Cardiac fibroblast (primary cell): ENCODE data around the gene NF2.

ENCODE experiments used
- DNase-seq, 2 donors: peaks; one replicate each; pipeline versions ENCODE4 v3.0.0 to v3.0.0-alpha.2; 2010; ENCODE audit warnings: low read depth in 2 of 2
- H3K4me3 ChIP-seq, 2 donors: replicated peaks in 1 of 2; 1 replicate in 1 of 2; 2 replicates in 1 of 2; pipeline ENCODE4 v1.5.1; 2011; ENCODE audit warnings: low read depth in 2 of 2, low read length in 2 of 2, mild to moderate bottlenecking in 2 of 2, moderate library complexity in 1 of 2
- TF ChIP-seq, protein P1 (sequence below): IDR thresholded peaks from one replicate; pipeline ENCODE4 v1.5.1; 2011; ENCODE audit warnings: low read depth, mild to moderate bottlenecking, low read length, inconsistent platforms

NF2 gene

DNA sequence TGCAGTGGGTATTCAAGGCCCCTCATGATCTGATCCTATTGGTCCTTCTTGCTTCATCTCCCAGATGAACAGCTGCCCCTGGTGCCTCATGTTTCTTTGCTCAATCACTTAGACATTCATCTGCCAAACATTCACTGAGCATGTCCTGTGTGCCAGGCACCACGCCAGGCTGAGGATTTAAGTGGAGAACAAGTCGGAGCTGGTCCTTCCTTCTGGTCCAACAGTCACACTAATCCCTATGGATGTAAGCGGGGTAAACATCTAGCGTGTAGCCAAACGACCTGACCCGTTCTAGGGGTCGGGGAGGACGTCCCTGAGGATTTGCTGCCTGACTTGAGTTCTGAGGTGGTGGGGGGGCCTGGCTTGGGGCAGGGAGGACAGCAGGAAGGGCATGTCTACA, 141.5 kb downstream of the NF2 start:
- DNase-seq = peak; percentile 39 to 67
- H3K4me3 ChIP-seq = no peak overlapping the region
- TF ChIP-seq, protein P1, sequence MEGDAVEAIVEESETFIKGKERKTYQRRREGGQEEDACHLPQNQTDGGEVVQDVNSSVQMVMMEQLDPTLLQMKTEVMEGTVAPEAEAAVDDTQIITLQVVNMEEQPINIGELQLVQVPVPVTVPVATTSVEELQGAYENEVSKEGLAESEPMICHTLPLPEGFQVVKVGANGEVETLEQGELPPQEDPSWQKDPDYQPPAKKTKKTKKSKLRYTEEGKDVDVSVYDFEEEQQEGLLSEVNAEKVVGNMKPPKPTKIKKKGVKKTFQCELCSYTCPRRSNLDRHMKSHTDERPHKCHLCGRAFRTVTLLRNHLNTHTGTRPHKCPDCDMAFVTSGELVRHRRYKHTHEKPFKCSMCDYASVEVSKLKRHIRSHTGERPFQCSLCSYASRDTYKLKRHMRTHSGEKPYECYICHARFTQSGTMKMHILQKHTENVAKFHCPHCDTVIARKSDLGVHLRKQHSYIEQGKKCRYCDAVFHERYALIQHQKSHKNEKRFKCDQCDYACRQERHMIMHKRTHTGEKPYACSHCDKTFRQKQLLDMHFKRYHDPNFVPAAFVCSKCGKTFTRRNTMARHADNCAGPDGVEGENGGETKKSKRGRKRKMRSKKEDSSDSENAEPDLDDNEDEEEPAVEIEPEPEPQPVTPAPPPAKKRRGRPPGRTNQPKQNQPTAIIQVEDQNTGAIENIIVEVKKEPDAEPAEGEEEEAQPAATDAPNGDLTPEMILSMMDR = no peak

DNA sequence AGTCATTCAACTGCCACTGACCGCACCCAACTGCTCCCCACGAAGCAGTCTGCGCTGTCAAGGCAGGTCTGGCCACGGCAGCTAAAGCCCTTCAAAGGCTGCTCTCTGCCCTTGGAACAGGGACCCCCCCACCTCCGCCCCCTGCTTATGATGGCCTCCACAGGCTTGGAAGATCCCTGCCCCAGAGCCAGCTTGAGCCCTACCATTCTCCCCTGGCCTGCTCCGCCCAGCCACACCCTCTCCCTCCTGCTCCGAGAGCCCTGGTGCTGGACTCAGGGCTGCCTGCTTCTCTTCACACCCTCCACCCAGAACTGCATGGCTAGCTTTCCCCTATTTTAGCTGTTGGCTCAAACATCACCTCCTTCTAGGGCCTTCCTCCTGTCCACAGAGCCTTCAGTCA, 144.4 kb downstream of the NF2 start:
- H3K4me3 ChIP-seq = no peak overlapping the region
- TF ChIP-seq, protein P1 = no peak
- no peak for DNase-seq
